T-helper 17 cell (primary cell): ENCODE measurements around the gene DAAM1. TPM values are rescaled to one million over a fixed set of nuclear protein-coding genes. Genes with fewer than 3 reads are reported as not detected.

Source experiments
- ATAC-seq: fragments of 150-1000 bp; cut with Tn5 transposase; 2 replicates; pipeline ENCODE4 v1.10.0; 2021; ENCODE audit warnings: mild to moderate bottlenecking, moderate library complexity
- DNase-seq, 3 donors: peaks; one replicate each; pipeline versions ENCODE4 v3.0.0 to v3.0.0-alpha.2; 2020 to 2021
- H3K9me3 ChIP-seq: one replicate; pipeline ENCODE4 v1.7.0; 2013; ENCODE audit warnings: low read length, mild to moderate bottlenecking; ENCODE audit not compliant: control insufficient read depth, poor library complexity, severe bottlenecking
- H3K27ac Mint-ChIP-seq: one replicate; pipeline ENCODE4 v1.8.0; 2022; ENCODE audit warnings: mild to moderate bottlenecking, moderate library complexity, mixed read lengths
- H3K27me3 Mint-ChIP-seq: one replicate; pipeline ENCODE4 v1.8.0; 2022; ENCODE audit warnings: mixed read lengths
- H3K36me3 Mint-ChIP-seq: one replicate; pipeline ENCODE4 v1.8.0; 2022; ENCODE audit warnings: low read depth, mixed read lengths
- H3K4me1 Mint-ChIP-seq: one replicate; pipeline ENCODE4 v1.8.0; 2022; ENCODE audit warnings: mild to moderate bottlenecking, mixed read lengths
- H3K4me3 Mint-ChIP-seq: one replicate; pipeline ENCODE4 v1.8.0; 2022; ENCODE audit warnings: mild to moderate bottlenecking, moderate library complexity, mixed read lengths
- total RNA-seq, 4 donors: library from RNA in 2 of 4; stranded (reverse) in 2 of 4; gene quantifications; one replicate each; pipeline ENCODE4 v1.2.3 and lab custom pipeline; 2022 to 2026

DAAM1 gene
- total RNA-seq, 2 donors from 2014 or later: 22.6 to 25.6 TPM

DNA sequence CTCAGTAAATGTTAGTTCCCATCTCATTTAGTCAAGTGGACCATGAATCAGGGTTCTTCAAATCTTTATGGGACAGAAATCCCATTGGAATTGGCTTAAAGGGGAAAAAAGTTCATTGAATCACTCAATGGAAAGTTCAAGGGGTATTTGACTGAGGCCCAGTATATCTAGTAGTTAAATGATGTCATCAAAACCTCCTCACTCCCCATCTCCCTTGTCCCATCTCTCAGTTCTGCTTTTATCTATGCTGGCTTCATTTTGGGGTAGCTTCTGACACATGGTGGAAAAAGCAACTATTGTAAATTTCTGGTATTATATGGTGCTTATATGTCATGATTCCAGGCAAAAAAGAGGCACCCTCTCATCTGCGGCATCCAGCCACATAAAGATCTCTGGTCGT, 51.9 kb downstream of the DAAM1 start:
- no peak overlapping the region for H3K27ac Mint-ChIP-seq
- no peaks in the 10 kb centered on the region for H3K9me3 ChIP-seq
- no peak for DNase-seq
- no peak overlapping the region for H3K4me3 Mint-ChIP-seq
- no peaks in the 10 kb centered on the region for H3K36me3 Mint-ChIP-seq
- no peak for ATAC-seq
- H3K4me1 Mint-ChIP-seq: peaks cover 27% of the 10 kb centered on the region
- H3K27me3 Mint-ChIP-seq: no peaks in the 10 kb centered on the region

GRCh38 chr14:59241121-59241520, 52.7 kb downstream of the DAAM1 start:
- Mint-ChIP-seq H3K4me3 (no peak overlapping the region), H3K27ac (no peak overlapping the region), H3K4me1 (peaks cover 31% of the 10 kb centered on the region), H3K36me3 (peaks cover 1% of the 10 kb centered on the region), H3K27me3 (no peaks in the 10 kb centered on the region)
- DNase-seq (no peak), ATAC-seq (no peak)
- no peaks in the 10 kb centered on the region for H3K9me3 ChIP-seq

DNA sequence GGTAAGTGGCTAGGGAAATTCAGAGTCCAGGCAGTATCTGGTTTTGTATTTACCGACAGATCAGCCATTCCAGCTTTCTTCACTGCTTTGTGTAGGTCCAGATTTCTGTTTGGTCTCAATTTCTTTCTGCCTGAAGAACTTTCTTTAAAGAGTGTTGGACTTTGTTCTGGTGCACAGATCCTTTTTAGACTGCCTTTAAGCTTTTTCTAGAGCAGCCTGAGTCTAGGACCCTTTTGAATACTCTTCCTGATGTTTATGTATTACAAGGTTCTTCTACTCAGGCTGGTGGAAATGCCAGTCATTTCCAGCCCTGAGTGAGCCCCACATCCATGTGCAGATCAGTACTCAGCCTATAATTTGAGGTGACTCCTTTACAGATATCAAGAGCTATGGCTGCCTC, 54.7 kb downstream of the DAAM1 start:
- H3K9me3 ChIP-seq: no peaks in the 10 kb centered on the region
- DNase-seq: no peak
- Mint-ChIP-seq H3K4me3 (no peak overlapping the region), H3K36me3 (peaks cover 2% of the 10 kb centered on the region), H3K27ac (no peak overlapping the region), H3K4me1 (peaks cover 29% of the 10 kb centered on the region), H3K27me3 (no peaks in the 10 kb centered on the region)
- no peak for ATAC-seq

GRCh38 chr14:59244581-59244980, 56.1 kb downstream of the DAAM1 start:
- DNase-seq: no peak
- Mint-ChIP-seq H3K4me1 (peaks cover 27% of the 10 kb centered on the region), H3K27me3 (no peaks in the 10 kb centered on the region), H3K27ac (peak overlapping the region; percentile 27), H3K36me3 (peaks cover 2% of the 10 kb centered on the region), H3K4me3 (no peak overlapping the region)
- no peak for ATAC-seq
- no peaks in the 10 kb centered on the region for H3K9me3 ChIP-seq

DNA sequence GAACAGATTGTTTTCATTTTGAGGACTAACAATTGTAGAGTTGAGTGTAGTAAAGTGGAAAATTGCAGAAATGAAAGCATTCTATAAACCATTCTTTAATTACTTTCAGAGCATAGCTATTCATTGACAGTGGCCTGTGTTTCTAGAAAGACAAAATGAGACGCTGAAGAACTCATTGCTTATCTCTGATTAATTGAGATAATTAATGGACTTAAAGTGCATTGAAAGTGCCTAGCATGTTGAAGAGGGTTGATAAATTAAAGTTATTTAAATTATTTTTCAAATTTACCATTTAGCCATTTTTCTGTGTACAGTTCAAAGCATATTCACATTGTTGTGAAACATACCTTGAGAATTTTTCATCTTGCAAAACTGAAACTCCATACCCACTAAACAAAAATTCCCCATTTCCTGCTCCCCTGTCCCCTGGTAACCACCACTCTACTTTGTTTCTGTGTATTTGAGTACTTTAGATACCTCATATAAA, 57.4 kb downstream of the DAAM1 start:
- DNase-seq: no peak
- H3K27me3 Mint-ChIP-seq: no peaks in the 10 kb centered on the region
- H3K4me1 Mint-ChIP-seq: peaks cover 21% of the 10 kb centered on the region
- no peaks in the 10 kb centered on the region for H3K9me3 ChIP-seq
- no peak overlapping the region for H3K4me3 Mint-ChIP-seq
- H3K27ac Mint-ChIP-seq: peak overlapping the region; percentile 27
- no peak for ATAC-seq
- peaks cover 2% of the 10 kb centered on the region for H3K36me3 Mint-ChIP-seq

DNA sequence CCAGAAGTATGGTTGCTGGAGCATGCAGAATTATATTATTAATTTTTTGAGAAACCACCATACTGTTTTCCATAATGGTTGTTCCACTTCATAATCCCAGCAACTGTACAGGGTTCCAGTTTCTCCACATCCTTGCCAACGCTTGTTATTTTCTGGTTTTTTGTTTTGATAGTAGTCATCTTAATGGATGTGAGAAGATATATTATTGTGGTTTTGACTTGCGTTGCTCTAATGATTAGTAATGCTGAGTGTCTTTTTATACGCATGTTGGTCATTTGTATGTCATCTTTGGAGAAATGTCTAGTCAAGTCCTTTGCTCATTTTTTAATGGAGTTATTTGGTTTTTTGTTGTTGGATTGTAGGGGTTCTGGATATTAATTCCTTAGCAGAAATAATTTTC, 58.1 kb downstream of the DAAM1 start:
- ATAC-seq: no peak
- Mint-ChIP-seq H3K27ac (no peak overlapping the region), H3K36me3 (peaks cover 2% of the 10 kb centered on the region), H3K4me3 (no peak overlapping the region), H3K27me3 (no peaks in the 10 kb centered on the region), H3K4me1 (peaks cover 21% of the 10 kb centered on the region)
- no peaks in the 10 kb centered on the region for H3K9me3 ChIP-seq
- DNase-seq: no peak

DNA sequence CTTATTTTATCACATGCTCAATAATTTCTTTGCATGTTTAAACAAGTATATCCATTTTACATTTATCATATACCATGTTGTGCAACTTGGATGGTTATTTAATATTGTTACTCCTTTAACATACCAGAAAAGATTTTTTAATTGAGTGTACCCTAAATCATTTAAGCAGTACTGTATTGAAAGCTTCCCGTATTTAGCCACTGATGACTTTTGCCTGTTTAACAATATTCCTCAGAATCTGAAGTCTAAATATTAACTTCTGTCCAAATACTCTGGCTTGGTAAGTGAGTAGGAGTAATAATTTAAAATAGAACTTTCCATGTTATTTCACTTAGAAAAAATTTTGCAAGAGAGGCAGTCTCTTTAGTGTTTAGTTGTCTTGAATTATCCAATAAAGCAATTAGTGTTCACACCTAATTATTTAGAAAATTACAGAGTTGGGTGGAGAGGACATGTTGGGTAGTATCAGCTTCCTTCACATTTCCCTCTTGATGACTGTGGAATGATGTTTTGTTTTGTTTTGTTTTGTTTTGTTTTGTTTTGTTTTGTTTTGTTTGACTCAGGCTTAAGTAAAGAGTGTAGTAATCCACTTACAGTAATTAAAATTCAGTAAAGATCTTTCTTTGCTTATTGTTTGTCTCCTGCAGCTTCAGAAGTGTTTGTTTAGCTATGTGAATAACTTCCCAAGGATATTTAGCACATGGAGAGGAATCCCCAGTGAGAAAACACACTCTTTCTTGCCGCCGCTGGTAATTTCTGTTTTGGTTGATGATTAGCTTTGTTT, 59.5 kb downstream of the DAAM1 start:
- Mint-ChIP-seq H3K4me3 (no peak overlapping the region), H3K27me3 (no peaks in the 10 kb centered on the region), H3K27ac (no peak overlapping the region), H3K36me3 (peaks cover 2% of the 10 kb centered on the region), H3K4me1 (peaks cover 21% of the 10 kb centered on the region)
- no peak for ATAC-seq
- no peak for DNase-seq
- no peaks in the 10 kb centered on the region for H3K9me3 ChIP-seq

DNA sequence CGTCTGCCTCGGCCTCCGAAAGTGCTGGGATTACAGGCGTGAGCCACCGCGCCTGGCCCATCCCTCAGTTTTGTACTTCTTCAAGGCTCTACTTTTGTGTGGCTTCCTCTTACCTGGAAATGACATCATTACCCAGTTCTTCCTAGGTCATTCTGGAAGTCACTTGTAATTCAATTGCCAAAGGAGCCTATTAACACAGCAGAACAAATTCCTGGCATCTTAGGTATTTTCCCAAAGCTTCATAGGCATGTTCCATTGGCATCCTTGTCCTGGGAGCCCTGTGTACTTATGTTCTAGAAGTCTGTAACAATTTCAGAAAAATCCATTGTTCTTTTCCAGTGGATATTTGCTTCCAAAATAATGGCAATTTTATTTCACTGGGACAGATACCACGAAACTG, 60.6 kb downstream of the DAAM1 start:
- Mint-ChIP-seq H3K4me1 (peaks cover 18% of the 10 kb centered on the region), H3K36me3 (peaks cover 2% of the 10 kb centered on the region), H3K4me3 (no peak overlapping the region), H3K27ac (no peak overlapping the region), H3K27me3 (no peaks in the 10 kb centered on the region)
- ATAC-seq (no peak), DNase-seq (no peak)
- no peaks in the 10 kb centered on the region for H3K9me3 ChIP-seq

DNA sequence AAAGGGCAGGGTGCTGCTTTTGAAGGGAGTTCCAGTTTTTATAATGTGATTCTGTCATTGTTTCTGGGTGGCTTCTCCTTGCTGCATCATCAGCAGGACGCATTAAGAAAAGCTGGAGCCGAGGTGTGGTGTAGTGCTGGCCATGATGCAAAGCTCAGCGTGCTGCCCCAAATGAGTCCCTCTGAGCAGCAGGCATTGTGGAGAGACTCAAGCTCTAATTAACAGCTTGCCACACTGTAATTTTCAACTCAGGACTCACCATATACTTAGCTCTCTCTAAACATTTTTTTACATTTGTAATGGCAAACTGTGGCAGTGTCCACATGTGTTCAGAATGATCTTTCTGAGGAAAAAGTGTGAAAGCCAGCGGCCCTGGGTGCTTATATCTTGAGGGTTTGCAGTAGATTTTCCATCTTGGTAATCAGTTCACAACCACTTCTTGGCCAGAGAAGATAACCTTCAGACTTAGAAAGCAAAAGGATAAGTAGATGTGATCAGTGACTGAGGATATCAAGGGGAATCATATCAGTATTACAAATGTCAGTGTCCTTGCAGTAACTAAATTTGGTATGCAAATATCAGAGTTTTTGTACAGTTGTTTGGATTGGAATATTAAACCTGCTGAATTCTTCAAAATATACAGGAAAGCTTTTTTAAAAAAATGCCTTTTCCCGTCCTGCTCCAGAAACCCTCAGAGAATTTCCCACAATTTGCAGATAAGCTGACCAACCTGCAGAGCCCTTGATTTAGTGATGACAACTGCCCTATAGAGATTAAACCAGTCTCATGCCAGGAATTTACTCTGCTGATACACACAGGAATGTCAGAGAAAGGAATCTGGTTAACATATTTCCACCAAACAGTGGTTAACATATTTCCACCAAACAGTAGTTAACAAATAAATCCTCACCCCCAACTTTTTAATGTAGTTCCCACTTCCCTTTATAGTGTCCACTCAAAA, 63.6 kb downstream of the DAAM1 start:
- Mint-ChIP-seq H3K27me3 (no peaks in the 10 kb centered on the region), H3K4me3 (no peak overlapping the region), H3K27ac (no peak overlapping the region), H3K4me1 (peaks cover 12% of the 10 kb centered on the region), H3K36me3 (no peaks in the 10 kb centered on the region)
- ATAC-seq (no peak), DNase-seq (no peak)
- H3K9me3 ChIP-seq: no peaks in the 10 kb centered on the region

GRCh38 chr14:59252772-59253500, 64.5 kb downstream of the DAAM1 start:
- Mint-ChIP-seq H3K4me1 (peaks cover 12% of the 10 kb centered on the region), H3K27me3 (no peaks in the 10 kb centered on the region), H3K36me3 (no peaks in the 10 kb centered on the region), H3K4me3 (no peak overlapping the region), H3K27ac (no peak overlapping the region)
- H3K9me3 ChIP-seq: no peaks in the 10 kb centered on the region
- ATAC-seq (no peak), DNase-seq (no peak)

- DNase-seq: no peak
- ATAC-seq: no peak
- no peak overlapping the region for H3K27ac Mint-ChIP-seq
- no peaks in the 10 kb centered on the region for H3K36me3 Mint-ChIP-seq
- H3K4me3 Mint-ChIP-seq: no peak overlapping the region
- no peaks in the 10 kb centered on the region for H3K9me3 ChIP-seq
- peaks cover 12% of the 10 kb centered on the region for H3K4me1 Mint-ChIP-seq
- no peaks in the 10 kb centered on the region for H3K27me3 Mint-ChIP-seq
These were observed 65.1 kb downstream of the DAAM1 start for GRCh38 chr14:59253527-59253926.

- H3K4me3 Mint-ChIP-seq: no peak overlapping the region
- no peaks in the 10 kb centered on the region for H3K36me3 Mint-ChIP-seq
- no peak overlapping the region for H3K27ac Mint-ChIP-seq
- no peaks in the 10 kb centered on the region for H3K9me3 ChIP-seq
- peaks cover 13% of the 10 kb centered on the region for H3K4me1 Mint-ChIP-seq
- H3K27me3 Mint-ChIP-seq: no peaks in the 10 kb centered on the region
- ATAC-seq: no peak
- DNase-seq: no peak
These were observed 65.9 kb downstream of the DAAM1 start for GRCh38 chr14:59254146-59254910.
